ENCODE measurements around the gene MFGE8. TPM values are rescaled to one million over a fixed set of nuclear protein-coding genes. Genes with fewer than 3 reads are reported as not detected.

The MFGE8 gene
- total RNA-seq, 4 donors from 2014 or later, result 51.8 to 156 (median 78.3) TPM

GRCh38 chr15:88887068-88887580 is 26.1 kb downstream of the MFGE8 start:
- TF ChIP-seq CTCF (IDR thresholded peaks at IDR 0.05) (no peak), POLR2A (IDR thresholded peaks at IDR 0.05) (no peak)
- H3K27me3 ChIP-seq, result no peaks in the 10 kb centered on the region
- no peaks in the 10 kb centered on the region for H3K36me3 ChIP-seq
- H3K9me3 ChIP-seq, result no peaks in the 10 kb centered on the region
- no peak overlapping the region for H3K4me3 ChIP-seq
- H3K4me1 ChIP-seq, result no peaks in the 10 kb centered on the region
- DNase-seq, result no peak
- no peak overlapping the region for H3K27ac ChIP-seq

- H3K27me3 ChIP-seq, result no peaks in the 10 kb centered on the region
- H3K4me1 ChIP-seq, result no peaks in the 10 kb centered on the region
- no peaks in the 10 kb centered on the region for H3K36me3 ChIP-seq
- no peak overlapping the region for H3K4me3 ChIP-seq
- DNase-seq, result no peak
- H3K27ac ChIP-seq, result no peak overlapping the region
- H3K9me3 ChIP-seq, result no peaks in the 10 kb centered on the region
- TF ChIP-seq CTCF (IDR thresholded peaks at IDR 0.05), result no peak
- TF ChIP-seq POLR2A (IDR thresholded peaks at IDR 0.05), result no peak
These were observed 30.4 kb downstream of the MFGE8 start for GRCh38 chr15:88882785-88883184.

- Histone ChIP-seq H3K27me3 (no peaks in the 10 kb centered on the region), H3K9me3 (no peaks in the 10 kb centered on the region), H3K27ac (no peak overlapping the region), H3K36me3 (no peaks in the 10 kb centered on the region), H3K4me3 (no peak overlapping the region), H3K4me1 (no peaks in the 10 kb centered on the region)
- no peak for DNase-seq
- TF ChIP-seq CTCF (IDR thresholded peaks at IDR 0.05), result no peak
- no peak for TF ChIP-seq POLR2A (IDR thresholded peaks at IDR 0.05)
These were observed 31.4 kb downstream of the MFGE8 start for GRCh38 chr15:88881775-88882174.

- H3K4me1 ChIP-seq, result no peaks in the 10 kb centered on the region
- H3K36me3 ChIP-seq, result no peaks in the 10 kb centered on the region
- no peak overlapping the region for H3K27ac ChIP-seq
- H3K27me3 ChIP-seq, result no peaks in the 10 kb centered on the region
- no peak for DNase-seq
- H3K9me3 ChIP-seq, result no peaks in the 10 kb centered on the region
- no peak overlapping the region for H3K4me3 ChIP-seq
- no peak for TF ChIP-seq POLR2A (IDR thresholded peaks at IDR 0.05)
- no peak for TF ChIP-seq CTCF (IDR thresholded peaks at IDR 0.05)
These were observed 32.0 kb downstream of the MFGE8 start for GRCh38 chr15:88880944-88881740.

DNA sequence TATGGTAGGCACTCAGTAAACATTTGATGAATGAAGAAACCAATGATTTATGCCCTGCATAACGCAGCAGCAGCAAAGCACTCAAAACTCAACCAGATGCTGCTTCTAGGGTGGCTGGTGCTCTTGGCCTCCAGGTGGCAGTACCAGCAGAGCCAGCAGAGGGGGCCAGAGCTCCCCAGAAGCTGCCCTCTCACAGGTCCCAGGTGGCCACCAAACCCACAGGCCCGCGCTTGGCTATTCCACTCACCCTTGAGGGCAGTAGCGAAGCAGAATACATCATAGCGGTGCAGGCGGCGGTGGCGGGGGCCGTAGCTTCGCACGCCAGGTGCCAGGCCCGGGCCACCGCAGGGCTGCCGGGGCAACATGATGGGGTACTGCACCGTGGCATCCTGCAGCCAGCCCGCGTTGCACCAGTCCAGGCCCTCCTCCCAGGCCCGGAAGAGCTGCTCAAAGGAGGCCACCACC is 34.4 kb downstream of the MFGE8 start:
- peak in 1 of 3 donors; percentile 53 for DNase-seq
- no peaks in the 10 kb centered on the region for H3K9me3 ChIP-seq
- no peak overlapping the region for H3K27ac ChIP-seq
- H3K4me1 ChIP-seq, result no peaks in the 10 kb centered on the region
- H3K27me3 ChIP-seq, result no peaks in the 10 kb centered on the region
- no peak overlapping the region for H3K4me3 ChIP-seq
- TF ChIP-seq POLR2A (IDR thresholded peaks at IDR 0.05), result no peak
- TF ChIP-seq CTCF (IDR thresholded peaks at IDR 0.05), result peak in 3 of 6 experiments; percentile 29 to 35 (median 33)
- H3K36me3 ChIP-seq, result no peaks in the 10 kb centered on the region

Measured in Peyer's patch (tissue), 4 donors.